ENCODE results near the gene GMEB2. TPM values are rescaled to one million over a fixed set of nuclear protein-coding genes. Genes with fewer than 3 reads are reported as not detected.
"Not testable (repeated sequence)": the region's sequence is repeated elsewhere in the genome, so short reads cannot be mapped to it uniquely, and the experiment has no call there.

GMEB2 gene
- total RNA-seq, 2 donors from 2014 or later: 18.4 to 27.9 TPM

DNA sequence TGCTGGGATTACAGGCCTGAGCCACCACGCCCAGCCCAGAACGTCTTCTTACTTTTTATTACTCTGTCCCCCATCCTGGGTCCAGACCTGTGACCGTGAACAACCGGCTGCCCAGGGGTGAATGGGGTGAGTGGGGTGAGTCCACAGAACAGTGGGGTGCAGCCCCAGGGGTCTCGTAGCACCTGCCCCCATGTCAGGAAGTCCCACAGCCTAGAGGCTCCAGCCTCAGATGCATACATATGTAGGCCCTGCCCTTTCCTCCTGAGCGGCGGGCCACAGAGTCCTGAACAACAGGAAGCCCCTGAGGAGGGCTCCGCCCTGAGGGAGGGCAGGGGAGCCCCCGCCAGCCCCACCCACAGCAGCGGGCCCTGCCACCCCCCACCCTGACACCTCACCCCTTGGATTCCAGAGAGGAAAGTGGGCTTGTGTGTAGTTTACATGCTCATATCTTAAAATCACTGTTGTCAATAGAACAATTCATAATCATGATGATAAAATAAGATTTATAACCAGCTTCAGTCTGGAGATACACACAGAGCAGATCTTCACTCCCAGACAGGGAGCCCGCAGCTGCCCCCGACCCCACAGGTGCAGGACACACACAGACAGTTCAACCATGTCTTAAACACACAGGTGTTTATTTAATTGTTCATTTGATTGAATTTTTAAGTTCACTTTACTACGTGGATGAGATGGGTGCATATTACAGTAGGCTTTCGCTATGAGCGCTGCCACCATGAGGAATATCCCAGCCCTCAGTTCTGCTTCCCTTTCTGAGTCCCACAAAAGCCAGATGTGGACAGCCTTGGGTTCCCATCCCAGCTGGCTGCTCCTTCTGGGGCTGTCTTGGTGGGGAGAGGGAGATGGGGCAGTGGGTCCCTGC lies 12.4 kb upstream of the GMEB2 start:
- DNase-seq (ENCODE audit: low spot score): no peak
- Histone ChIP-seq H3K27me3 (replicated peaks; ENCODE audit: insufficient read depth) (no peaks in the 10 kb centered on the region), H3K27ac (no peak overlapping the region), H3K9me3 (no peaks in the 10 kb centered on the region), H3K4me3 (no peak overlapping the region), H3K36me3 (no peaks in the 10 kb centered on the region), H3K4me1 (replicated peaks) (no peaks in the 10 kb centered on the region)
- TF ChIP-seq POLR2A (IDR thresholded peaks at IDR 0.05): no peak
- TF ChIP-seq, protein P1, sequence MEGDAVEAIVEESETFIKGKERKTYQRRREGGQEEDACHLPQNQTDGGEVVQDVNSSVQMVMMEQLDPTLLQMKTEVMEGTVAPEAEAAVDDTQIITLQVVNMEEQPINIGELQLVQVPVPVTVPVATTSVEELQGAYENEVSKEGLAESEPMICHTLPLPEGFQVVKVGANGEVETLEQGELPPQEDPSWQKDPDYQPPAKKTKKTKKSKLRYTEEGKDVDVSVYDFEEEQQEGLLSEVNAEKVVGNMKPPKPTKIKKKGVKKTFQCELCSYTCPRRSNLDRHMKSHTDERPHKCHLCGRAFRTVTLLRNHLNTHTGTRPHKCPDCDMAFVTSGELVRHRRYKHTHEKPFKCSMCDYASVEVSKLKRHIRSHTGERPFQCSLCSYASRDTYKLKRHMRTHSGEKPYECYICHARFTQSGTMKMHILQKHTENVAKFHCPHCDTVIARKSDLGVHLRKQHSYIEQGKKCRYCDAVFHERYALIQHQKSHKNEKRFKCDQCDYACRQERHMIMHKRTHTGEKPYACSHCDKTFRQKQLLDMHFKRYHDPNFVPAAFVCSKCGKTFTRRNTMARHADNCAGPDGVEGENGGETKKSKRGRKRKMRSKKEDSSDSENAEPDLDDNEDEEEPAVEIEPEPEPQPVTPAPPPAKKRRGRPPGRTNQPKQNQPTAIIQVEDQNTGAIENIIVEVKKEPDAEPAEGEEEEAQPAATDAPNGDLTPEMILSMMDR (IDR thresholded peaks at IDR 0.05): no peak
- no peak for TF ChIP-seq POLR2AphosphoS5 (IDR thresholded peaks at IDR 0.05)
- intact Hi-C loops (cut with DNase I): no loop called here
- whole genome bisulfite sequencing: 71% methylated on average over 15 of the region's 15 CpGs

DNA sequence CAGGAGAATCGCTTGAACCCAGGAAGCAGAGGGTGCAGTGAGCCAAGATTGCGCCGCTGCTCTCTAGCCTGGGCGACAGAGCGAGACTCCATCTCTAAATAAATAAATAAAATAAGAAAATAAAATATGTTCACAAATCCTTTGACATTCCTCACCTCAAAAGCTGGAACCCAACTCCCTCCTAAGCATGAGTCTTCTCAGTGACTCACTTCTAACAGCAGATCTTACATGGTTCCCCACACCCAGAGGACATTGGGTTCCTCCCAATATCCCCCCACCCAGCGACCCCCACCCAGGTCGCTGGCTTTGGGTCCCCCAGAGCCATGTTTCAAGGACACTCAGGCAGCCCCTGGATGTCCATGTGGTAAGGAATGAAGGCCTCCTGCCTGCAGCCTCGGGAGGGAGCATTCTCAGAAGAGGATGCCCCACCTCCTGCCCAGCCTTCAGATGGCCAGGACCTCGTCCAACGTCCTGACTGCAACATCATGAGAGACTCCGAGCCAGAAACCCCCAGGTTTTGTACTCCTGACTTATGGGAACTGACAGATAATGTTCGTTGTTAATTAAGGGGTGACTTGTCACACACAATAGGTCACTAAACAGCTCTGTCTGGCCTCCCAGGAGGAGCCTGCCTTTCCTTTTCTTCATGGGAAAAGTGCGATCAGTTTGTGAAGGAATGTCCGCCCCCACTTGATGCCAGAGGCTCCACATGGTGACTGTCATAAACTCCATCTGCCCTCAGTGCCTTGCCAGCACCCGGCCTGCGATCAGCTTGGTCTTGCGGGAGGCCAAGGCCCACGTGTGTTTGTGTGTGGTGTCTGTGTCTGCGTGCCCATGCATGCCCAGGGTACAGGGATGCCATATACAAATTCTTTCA lies 10.1 kb upstream of the GMEB2 start:
- Histone ChIP-seq H3K4me3 (no peak overlapping the region), H3K4me1 (replicated peaks) (no peaks in the 10 kb centered on the region), H3K9me3 (no peaks in the 10 kb centered on the region), H3K27me3 (replicated peaks; ENCODE audit: insufficient read depth) (no peaks in the 10 kb centered on the region), H3K27ac (no peak overlapping the region), H3K36me3 (no peaks in the 10 kb centered on the region)
- no peak for DNase-seq (ENCODE audit: low spot score)
- intact Hi-C loops (cut with DNase I): no loop called here
- TF ChIP-seq POLR2AphosphoS5 (IDR thresholded peaks at IDR 0.05): no peak
- TF ChIP-seq POLR2A (IDR thresholded peaks at IDR 0.05): no peak
- TF ChIP-seq, protein P1 (IDR thresholded peaks at IDR 0.05): no peak
- WGBS: 72% methylated on average over 16 of the region's 19 CpGs

DNA sequence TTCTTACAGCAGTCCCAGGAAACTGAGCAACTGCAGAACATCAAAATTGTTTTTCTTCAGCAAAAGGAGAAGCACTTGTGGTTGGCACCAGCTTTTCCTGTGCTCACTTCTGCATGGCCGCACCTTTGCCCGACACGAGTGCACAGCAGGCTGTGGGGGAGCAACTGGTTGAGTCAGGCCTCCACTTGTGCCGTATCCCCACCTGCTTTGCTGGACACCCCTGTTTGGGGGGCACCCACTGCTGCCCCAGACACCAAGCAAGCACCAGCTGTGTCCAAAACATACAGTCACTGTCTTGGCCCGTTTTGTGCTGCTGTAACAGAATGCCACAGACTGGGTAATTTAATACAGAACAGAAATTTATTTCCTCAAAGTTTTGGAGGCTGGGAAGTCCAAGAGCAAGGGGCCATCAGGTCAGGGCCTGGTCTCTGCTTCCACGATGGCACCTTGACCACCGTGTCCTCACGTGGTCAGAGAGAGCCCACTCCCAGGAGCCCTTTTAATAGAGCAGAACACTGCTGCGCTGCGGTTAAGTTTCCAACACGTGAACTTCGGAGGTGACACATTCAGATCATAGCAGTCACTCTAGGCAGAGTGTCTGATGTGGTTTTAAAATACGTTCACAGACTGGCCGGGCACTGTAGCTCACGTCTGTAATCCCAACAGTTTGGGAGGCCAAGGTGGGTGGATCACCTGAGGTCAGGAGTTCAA lies 8.7 kb upstream of the GMEB2 start:
- no peak for DNase-seq (ENCODE audit: low spot score)
- H3K36me3 ChIP-seq: no peaks in the 10 kb centered on the region
- 84% methylated on average over 15 of the region's 15 CpGs for WGBS
- H3K4me3 ChIP-seq: no peak overlapping the region
- TF ChIP-seq, protein P1 (IDR thresholded peaks at IDR 0.05): no peak
- TF ChIP-seq POLR2AphosphoS5 (IDR thresholded peaks at IDR 0.05) (no peak), POLR2A (IDR thresholded peaks at IDR 0.05) (no peak)
- no peak overlapping the region for H3K27ac ChIP-seq
- intact Hi-C loops (cut with DNase I): no loop called here
- H3K4me1 ChIP-seq (replicated peaks): no peaks in the 10 kb centered on the region
- H3K9me3 ChIP-seq: no peaks in the 10 kb centered on the region
- H3K27me3 ChIP-seq (replicated peaks; ENCODE audit: insufficient read depth): no peaks in the 10 kb centered on the region

DNA sequence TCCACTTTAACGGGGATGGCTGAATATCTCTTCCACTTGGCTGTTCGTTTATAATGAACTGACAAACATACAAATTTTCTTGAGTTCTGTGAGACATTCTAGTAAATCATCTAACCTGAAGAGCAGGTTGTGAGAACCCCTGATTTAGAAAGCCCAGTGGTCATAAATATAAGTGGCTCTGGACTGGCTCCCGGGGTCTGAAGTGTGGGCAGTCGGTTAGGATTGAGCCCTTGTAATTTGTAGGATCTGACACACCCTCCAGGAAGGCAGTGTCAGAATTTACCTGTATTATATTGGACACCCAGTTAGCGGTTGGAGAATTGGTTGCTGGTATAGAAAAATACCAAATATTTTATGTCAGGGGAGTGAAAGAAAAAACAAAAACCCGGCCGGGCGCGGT lies 6.8 kb upstream of the GMEB2 start:
- H3K9me3 ChIP-seq: no peaks in the 10 kb centered on the region
- H3K4me1 ChIP-seq (replicated peaks): no peaks in the 10 kb centered on the region
- intact Hi-C loops (cut with DNase I): no loop called here
- no peak overlapping the region for H3K27ac ChIP-seq
- no peaks in the 10 kb centered on the region for H3K36me3 ChIP-seq
- H3K4me3 ChIP-seq: no peak overlapping the region
- no peaks in the 10 kb centered on the region for H3K27me3 ChIP-seq (replicated peaks; ENCODE audit: insufficient read depth)
- no peak for TF ChIP-seq POLR2A (IDR thresholded peaks at IDR 0.05)
- no peak for TF ChIP-seq POLR2AphosphoS5 (IDR thresholded peaks at IDR 0.05)
- TF ChIP-seq, protein P1 (IDR thresholded peaks at IDR 0.05): no peak
- 69% methylated on average over 9 of the region's 9 CpGs for WGBS
- no peak for DNase-seq (ENCODE audit: low spot score)

DNA sequence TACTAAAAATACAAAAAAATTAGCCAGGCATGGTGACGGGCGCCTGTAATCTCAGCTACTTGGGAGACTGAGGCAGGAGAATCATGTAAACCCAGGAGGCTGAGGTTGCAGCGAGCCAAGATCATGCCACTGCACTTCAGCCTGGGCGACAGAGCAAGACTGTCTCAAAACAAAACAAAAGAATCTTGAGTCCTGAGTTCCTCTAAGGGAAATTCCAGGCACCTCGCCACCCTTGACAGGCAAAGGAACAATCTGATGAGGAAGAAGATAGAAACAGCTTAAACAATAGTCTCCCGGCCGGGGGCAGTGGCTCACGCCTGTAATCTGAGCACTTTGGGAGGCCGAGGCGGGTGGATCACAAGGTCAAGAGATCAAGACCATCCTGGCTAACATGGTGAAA lies 4.5 kb upstream of the GMEB2 start:
- WGBS: 32% methylated on average over 10 of the region's 10 CpGs
- not testable (repeated sequence) for H3K27ac ChIP-seq

DNA sequence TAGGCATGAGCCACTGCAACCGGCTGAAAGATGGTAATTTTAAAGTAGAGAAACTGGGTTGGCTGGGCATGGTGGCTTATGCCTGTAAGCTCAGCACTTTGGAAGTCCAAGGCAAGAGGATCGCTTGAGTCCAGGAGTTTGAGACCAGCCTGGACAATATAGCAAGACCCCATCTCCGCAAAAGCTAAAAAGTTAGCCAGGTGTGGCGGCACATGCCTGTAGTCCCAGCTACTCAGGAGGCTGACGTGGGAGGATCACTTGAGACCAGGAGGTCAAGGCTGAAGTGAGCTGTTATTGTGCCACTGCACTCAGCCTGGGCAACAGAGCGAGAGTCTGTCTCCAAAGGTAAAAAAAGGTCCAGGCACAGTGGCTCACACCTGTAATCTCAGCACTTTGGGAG lies 4.1 kb upstream of the GMEB2 start:
- H3K36me3 ChIP-seq; H3K9me3 ChIP-seq; intact Hi-C loops (cut with DNase I); DNase-seq (ENCODE audit: low spot score); H3K27me3 ChIP-seq (replicated peaks; ENCODE audit: insufficient read depth); H3K4me1 ChIP-seq (replicated peaks); H3K27ac ChIP-seq; H3K4me3 ChIP-seq: not testable (repeated sequence)
- 98% methylated on average over 6 of the region's 6 CpGs for WGBS

More for the DNA sequence above, 4.5 kb upstream of the GMEB2 start:
- intact Hi-C loops (cut with DNase I); H3K9me3 ChIP-seq; H3K27me3 ChIP-seq (replicated peaks; ENCODE audit: insufficient read depth); H3K4me1 ChIP-seq (replicated peaks); H3K4me3 ChIP-seq; DNase-seq (ENCODE audit: low spot score); H3K36me3 ChIP-seq: not testable (repeated sequence)
